ENCODE measurements around the gene ASCL1.

The ASCL1 gene

DNA sequence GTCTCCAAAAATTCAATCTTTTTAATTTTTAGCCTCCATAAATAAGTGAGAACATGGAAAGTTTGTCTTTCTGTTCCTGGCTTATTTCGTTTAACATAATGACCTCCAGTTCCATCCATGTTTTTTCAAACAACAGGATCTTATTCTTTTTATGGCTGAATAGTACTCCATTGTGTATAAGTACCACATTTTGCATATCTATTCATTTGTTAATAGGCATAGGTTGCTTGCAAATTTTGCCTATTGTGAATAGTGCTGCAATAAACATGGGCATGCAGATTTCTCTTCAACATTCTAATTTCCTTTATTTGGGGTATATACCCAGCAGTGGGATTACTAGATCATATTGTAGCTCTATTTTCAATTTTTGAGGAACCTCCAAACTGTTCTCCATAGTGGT, 24.3 kb upstream of the ASCL1 start:
- TF ChIP-seq POLR2A (IDR thresholded peaks at IDR 0.05; ENCODE audit: low read depth, low read length): no peak
- no peak for FAIRE-seq
- DNase-seq (ENCODE audit: insufficient read length, low spot score): no peak

DNA sequence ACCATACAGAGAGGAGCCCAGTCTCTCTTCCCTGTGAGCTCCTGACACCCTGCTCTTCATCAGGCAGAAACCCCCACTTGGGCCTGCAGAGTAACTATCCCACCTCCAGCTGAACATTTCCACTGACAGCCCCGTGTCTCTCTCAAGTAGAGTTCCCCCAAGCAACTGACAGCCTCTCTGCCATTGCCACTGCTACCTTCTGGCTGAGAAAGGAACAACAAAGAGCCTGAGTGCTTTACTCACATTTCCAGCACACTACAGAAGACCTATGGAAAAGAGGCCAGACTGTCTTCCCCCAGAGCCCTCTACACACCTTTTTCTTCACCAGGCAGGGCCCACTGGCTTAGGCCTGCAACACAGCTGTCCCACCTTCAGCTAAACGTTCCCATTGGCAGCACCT, 18.4 kb upstream of the ASCL1 start:
- no peak for FAIRE-seq
- no peak for TF ChIP-seq POLR2A (IDR thresholded peaks at IDR 0.05; ENCODE audit: low read depth, low read length)
- DNase-seq (ENCODE audit: insufficient read length, low spot score): no peak

DNA sequence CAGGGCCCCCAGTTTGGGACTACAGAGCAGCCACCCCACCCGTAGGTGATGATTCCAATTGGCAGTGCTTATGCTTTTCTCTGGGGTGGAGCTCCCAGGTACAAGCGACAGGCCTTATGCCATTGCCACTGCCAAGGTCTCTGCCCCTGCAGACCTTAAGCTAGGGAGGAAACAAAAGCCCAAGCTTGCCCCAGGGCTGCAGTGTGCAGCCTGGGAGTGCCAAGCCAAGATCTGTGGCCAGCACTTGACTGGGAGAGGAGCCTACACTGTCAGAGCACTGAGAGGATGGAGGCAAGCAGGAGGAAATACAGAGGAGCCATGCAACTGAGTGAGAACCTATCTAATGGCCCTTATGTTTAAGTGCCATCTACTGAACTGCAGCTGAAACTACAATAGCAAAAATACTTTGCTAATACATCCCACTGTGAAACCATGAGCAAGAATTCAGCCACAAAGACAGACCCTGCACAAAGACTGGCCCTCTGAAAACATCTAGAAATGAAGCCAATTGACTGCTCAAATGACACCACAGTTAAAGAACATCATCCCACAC, 17.7 kb upstream of the ASCL1 start:
- FAIRE-seq: no peak
- DNase-seq (ENCODE audit: insufficient read length, low spot score): no peak

DNA sequence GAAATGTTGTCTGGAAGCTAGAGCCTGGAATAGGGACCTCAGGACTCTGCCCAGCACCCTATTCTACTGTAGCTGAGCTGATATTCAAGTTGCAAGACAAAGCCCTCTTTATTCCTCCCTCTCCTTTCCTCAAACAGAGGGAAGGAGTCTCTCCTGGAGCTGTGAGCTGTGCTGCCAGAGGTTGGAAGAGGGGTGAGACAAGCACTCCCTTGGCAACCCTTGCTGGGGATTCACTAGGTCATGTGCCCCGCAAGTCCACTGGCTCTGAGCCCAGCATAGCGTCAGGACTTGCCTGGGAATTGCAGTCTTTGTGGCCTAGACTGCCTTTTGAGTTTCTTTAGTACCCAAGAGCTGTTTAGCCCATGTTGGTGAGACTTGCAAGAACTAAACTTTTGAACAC, 11.4 kb upstream of the ASCL1 start:
- TF ChIP-seq POLR2A (IDR thresholded peaks at IDR 0.05; ENCODE audit: low read depth, low read length): no peak
- FAIRE-seq (no peak), DNase-seq (ENCODE audit: insufficient read length, low spot score) (no peak)

More for the DNA sequence above, 17.7 kb upstream of the ASCL1 start:
- TF ChIP-seq POLR2A (IDR thresholded peaks at IDR 0.05; ENCODE audit: low read depth, low read length): no peak

GRCh38 chr12:102948941-102949352, 8.5 kb upstream of the ASCL1 start:
- DNase-seq (ENCODE audit: insufficient read length, low spot score): no peak
- no peak for TF ChIP-seq POLR2A (IDR thresholded peaks at IDR 0.05; ENCODE audit: low read depth, low read length)
- peak; percentile 36 for FAIRE-seq

DNA sequence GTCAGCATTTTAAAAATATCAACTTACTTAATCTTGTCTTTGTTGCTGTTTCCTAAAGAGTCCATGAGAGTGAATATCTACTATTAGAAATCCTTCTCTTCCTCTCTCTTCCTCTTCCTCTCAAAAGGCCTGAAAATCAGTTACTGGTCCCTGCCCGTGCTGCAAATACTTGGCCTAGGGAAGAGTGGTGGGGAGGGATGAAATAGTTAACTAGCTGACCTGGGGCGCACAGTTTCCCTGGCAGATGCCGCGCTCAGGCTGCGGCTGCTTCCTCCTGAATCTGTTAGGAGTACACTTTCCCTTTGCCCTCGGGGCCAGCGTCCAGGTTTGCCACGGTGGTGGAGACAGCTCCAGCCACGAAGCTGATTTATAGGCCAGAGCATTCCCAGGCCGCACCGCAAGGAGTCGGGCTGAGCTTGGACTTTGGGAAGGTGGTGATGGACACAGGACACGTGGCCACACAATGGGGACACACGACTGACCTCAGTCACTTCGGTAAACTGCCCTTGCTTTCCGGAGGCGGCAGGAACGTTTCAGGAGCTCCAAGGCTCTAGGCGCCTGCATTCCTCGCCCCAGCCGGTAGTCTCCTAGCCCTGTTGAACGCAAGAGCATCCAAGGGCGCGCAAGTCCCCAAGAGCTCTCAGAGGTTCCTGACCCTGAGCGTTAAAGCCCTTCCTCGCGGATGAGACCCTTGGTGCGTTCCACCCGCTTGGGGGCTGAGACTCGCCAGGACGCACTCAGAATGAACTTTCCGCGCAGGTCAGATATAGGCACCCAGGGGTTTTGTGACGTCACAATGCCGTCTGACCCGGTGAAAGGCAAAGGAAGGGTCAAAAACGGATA, 7.1 kb upstream of the ASCL1 start:
- no peak for FAIRE-seq
- no peak for DNase-seq (ENCODE audit: insufficient read length, low spot score)
- TF ChIP-seq POLR2A (IDR thresholded peaks at IDR 0.05; ENCODE audit: low read depth, low read length): no peak

DNA sequence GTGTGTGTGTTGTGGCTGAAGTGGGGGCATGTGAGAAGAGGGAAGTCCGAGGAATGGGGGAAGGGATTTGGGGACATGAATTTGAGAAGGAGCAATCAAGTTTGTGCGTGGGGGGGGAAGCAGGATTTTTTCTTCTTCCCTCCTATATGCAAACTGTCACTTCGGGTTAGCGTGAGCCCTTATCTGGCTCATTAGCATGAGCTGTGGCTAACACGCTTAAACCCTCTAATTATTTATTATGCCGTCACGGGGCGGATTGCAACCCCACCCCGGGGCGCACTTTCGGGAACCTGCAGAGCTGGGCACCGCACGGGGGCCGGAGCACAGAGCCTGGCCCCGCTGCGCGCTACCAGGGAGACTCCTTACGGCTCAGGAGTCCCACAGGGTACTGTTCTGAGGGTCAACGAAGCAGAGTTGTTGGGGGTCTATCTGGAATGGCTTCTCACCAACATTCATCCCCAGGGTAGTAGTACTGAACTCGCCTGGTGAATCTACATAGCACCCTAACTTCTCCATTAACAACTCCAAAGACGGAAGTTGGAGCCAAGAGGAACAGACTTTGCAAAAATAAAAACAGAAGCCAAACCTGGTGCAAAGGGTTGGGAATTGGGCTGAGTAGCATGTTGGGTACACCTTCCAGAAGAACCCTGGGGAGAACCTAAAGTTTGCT, 6.4 kb upstream of the ASCL1 start:
- TF ChIP-seq POLR2A (IDR thresholded peaks at IDR 0.05; ENCODE audit: low read depth, low read length): no peak
- FAIRE-seq: no peak
- DNase-seq (ENCODE audit: insufficient read length, low spot score): no peak

DNA sequence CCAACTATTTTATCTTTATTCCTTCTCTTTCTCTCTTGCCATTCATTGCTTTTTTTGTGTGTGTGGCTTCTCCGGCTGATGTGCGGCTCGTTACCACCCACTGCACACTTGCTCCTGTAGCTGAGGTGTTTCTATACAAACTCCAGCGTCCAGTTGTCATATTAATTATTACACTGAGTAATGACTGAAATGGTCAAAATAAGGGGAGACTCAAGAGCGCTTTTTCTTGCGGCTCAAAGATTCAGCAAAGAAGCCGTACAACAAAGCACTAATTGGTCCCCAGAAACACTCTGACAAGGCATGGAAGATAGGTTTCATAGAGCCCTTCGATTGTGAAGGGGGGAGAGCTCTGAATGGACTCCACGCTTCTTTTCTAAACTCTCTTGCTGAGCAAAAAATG, 5.6 kb upstream of the ASCL1 start:
- FAIRE-seq: no peak
- TF ChIP-seq POLR2A (IDR thresholded peaks at IDR 0.05; ENCODE audit: low read depth, low read length): no peak
- DNase-seq (ENCODE audit: insufficient read length, low spot score): no peak

DNA sequence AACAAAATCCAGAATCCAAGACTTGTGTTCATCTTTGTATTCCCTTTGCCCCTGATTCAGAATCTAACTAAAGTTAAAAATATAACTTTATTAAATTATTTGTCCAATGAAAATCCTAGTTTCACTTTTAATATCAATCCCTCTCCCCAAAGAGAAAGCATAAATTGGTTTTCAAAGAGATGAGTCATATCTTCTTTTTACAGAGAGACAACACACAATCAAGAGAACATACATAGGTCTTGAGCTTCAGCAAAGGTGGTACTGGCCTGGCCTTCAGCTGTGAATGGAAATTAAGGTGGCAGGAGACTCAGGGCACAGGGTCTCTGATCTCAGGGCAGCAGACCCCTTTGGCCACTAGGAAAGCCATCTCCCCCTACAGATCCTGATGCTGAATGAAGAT, 4.3 kb upstream of the ASCL1 start:
- TF ChIP-seq POLR2A (IDR thresholded peaks at IDR 0.05; ENCODE audit: low read depth, low read length): no peak
- FAIRE-seq (no peak), DNase-seq (ENCODE audit: insufficient read length, low spot score) (no peak)

DNA sequence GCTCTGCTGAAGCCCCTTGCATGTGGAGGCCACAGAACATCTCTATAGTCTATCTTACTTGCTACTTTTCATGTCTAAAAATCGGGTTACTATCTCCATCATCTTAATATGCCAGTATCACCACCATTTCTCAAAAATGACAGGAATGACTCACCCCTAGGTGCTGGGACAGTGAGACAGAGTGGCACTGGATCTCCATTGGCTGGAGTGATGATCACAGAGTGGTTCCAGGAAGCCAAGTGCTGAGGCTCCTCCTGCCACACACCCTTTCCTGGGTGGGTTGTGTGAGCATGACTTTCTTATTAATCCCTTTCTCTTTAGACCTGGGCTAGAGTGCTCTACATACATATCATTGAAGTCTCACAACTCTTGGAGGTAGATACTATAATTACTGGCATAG, 3.3 kb upstream of the ASCL1 start:
- FAIRE-seq (no peak), DNase-seq (ENCODE audit: insufficient read length, low spot score) (no peak)
- no peak for TF ChIP-seq POLR2A (IDR thresholded peaks at IDR 0.05; ENCODE audit: low read depth, low read length)

DNA sequence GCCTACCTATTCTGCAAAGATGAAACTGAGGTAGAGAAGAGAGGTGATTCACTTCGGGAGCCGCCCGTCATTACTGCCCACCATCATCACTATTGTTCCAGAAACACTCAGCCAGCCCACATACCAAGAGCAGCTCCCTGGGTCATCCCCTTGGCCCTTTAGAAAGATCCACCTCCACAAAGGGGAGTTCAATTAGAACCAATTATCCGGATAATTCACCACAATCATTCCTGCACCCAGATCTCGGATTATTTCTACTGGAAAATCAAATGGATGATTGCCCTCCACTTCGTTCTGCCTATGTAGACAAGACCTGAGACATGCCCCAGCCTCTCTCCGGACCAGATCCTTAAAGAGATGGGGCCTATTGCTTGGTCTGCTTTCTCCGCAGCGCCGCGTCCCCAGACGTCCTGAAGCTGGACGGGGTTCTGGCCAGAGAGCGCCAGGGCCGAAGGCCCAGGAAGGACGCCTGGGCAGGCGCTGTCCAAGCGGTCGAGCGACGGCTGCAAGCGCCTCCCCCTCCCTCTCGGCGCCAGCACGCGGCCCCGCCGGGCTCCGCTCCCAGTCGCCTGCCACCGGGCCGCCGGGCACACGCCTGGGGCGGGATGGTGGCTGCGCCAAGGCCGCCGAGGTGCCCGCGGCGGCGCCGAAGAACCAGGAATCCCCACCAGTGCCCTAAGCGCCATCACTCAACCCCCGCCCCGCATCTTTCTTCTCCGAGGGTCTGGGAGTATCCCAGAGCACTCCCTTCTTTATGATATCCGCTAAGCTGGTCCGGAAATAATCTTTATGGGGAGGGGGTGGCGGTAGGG, 1.3 kb upstream of the ASCL1 start:
- FAIRE-seq: no peak
- TF ChIP-seq POLR2A (IDR thresholded peaks at IDR 0.05; ENCODE audit: low read depth, low read length): no peak
- DNase-seq (ENCODE audit: insufficient read length, low spot score): no peak

GRCh38 chr12:102956738-102957327, 641 bp upstream of the ASCL1 start:
- TF ChIP-seq POLR2A (IDR thresholded peaks at IDR 0.05; ENCODE audit: low read depth, low read length): no peak
- no peak for FAIRE-seq
- DNase-seq (ENCODE audit: insufficient read length, low spot score): no peak

DNA sequence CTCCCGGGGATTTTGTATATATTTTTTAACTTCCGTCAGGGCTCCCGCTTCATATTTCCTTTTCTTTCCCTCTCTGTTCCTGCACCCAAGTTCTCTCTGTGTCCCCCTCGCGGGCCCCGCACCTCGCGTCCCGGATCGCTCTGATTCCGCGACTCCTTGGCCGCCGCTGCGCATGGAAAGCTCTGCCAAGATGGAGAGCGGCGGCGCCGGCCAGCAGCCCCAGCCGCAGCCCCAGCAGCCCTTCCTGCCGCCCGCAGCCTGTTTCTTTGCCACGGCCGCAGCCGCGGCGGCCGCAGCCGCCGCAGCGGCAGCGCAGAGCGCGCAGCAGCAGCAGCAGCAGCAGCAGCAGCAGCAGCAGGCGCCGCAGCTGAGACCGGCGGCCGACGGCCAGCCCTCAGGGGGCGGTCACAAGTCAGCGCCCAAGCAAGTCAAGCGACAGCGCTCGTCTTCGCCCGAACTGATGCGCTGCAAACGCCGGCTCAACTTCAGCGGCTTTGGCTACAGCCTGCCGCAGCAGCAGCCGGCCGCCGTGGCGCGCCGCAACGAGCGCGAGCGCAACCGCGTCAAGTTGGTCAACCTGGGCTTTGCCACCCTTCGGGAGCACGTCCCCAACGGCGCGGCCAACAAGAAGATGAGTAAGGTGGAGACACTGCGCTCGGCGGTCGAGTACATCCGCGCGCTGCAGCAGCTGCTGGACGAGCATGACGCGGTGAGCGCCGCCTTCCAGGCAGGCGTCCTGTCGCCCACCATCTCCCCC, 777 bp downstream of the ASCL1 start:
- DNase-seq (ENCODE audit: insufficient read length, low spot score) (no peak), FAIRE-seq (no peak)
- no peak for TF ChIP-seq POLR2A (IDR thresholded peaks at IDR 0.05; ENCODE audit: low read depth, low read length)
